Stimulated activated naive CD8-positive, alpha-beta T cell treated with anti-CD3 and anti-CD28 coated beads, Interleukin-15, Interleukin-2, amounts not matched to agents 100 ng/mL and 50 ng/mL, for 24 hours (primary cell): Measurements from ENCODE around the gene FLVCR1.
"Not testable (repeated sequence)": the region's sequence is repeated elsewhere in the genome, so short reads cannot be mapped to it uniquely, and the experiment has no call there.

Source experiments
- H3K27ac Mint-ChIP-seq: one replicate; pipeline ENCODE4 v1.8.0; 2021; ENCODE audit warnings: mild to moderate bottlenecking, mixed read lengths
- H3K27me3 Mint-ChIP-seq: one replicate; pipeline ENCODE4 v1.8.0; 2021; ENCODE audit warnings: mixed read lengths
- H3K36me3 Mint-ChIP-seq: one replicate; pipeline ENCODE4 v1.8.0; 2021; ENCODE audit warnings: low read depth, mixed read lengths
- H3K4me1 Mint-ChIP-seq: one replicate; pipeline ENCODE4 v1.8.0; 2021; ENCODE audit warnings: low read depth, mixed read lengths
- H3K4me3 Mint-ChIP-seq: one replicate; pipeline ENCODE4 v1.8.0; 2021; ENCODE audit warnings: mild to moderate bottlenecking, mixed read lengths
- H3K9me3 Mint-ChIP-seq: one replicate; pipeline ENCODE4 v1.8.0; 2021; ENCODE audit warnings: mixed read lengths

The FLVCR1 gene

GRCh38 chr1:212847549-212847948, 10.5 kb upstream of the FLVCR1 start, which contains the start of gene SPATA45:
SPATA45 (minus strand) TSS chr1:212847649; CDS start chr1:212836149, 11,500 bp downstream.
- H3K4me1 Mint-ChIP-seq = no peaks in the 10 kb centered on the region
- H3K4me3 Mint-ChIP-seq = no peak within 1 kb of the TSS
- H3K36me3 Mint-ChIP-seq = peaks cover 7% of the 10 kb centered on the region
- H3K27me3 Mint-ChIP-seq = no peaks in the 10 kb centered on the region
- no peak within 1 kb of the TSS for H3K27ac Mint-ChIP-seq
- H3K9me3 Mint-ChIP-seq = no peaks in the 10 kb centered on the region

- no peak overlapping the region for H3K27ac Mint-ChIP-seq
- no peaks in the 10 kb centered on the region for H3K27me3 Mint-ChIP-seq
- no peaks in the 10 kb centered on the region for H3K9me3 Mint-ChIP-seq
- H3K4me1 Mint-ChIP-seq = peaks cover 16% of the 10 kb centered on the region
- no peak overlapping the region for H3K4me3 Mint-ChIP-seq
- peaks cover 19% of the 10 kb centered on the region for H3K36me3 Mint-ChIP-seq
These were observed 5.9 kb upstream of the FLVCR1 start for GRCh38 chr1:212852105-212852688.

- H3K36me3 Mint-ChIP-seq = peaks cover 19% of the 10 kb centered on the region
- no peaks in the 10 kb centered on the region for H3K9me3 Mint-ChIP-seq
- H3K27me3 Mint-ChIP-seq = no peaks in the 10 kb centered on the region
- peaks cover 21% of the 10 kb centered on the region for H3K4me1 Mint-ChIP-seq
- H3K4me3 Mint-ChIP-seq = no peak overlapping the region
- H3K27ac Mint-ChIP-seq = no peak overlapping the region
These were observed 4.4 kb upstream of the FLVCR1 start for GRCh38 chr1:212853658-212854057.

GRCh38 chr1:212856755-212857154, 1.3 kb upstream of the FLVCR1 start:
- peaks cover 23% of the 10 kb centered on the region for H3K36me3 Mint-ChIP-seq
- H3K9me3 Mint-ChIP-seq = no peaks in the 10 kb centered on the region
- no peak overlapping the region for H3K27ac Mint-ChIP-seq
- H3K27me3 Mint-ChIP-seq = no peaks in the 10 kb centered on the region
- H3K4me3 Mint-ChIP-seq = no peak overlapping the region
- peaks cover 27% of the 10 kb centered on the region for H3K4me1 Mint-ChIP-seq

GRCh38 chr1:212858461-212859265, 588 bp downstream of the FLVCR1 start:
- Mint-ChIP-seq H3K36me3 (peaks cover 16% of the 10 kb centered on the region), H3K4me1 (peaks cover 33% of the 10 kb centered on the region), H3K9me3 (no peaks in the 10 kb centered on the region), H3K4me3 (no peak overlapping the region), H3K27ac (peak overlapping the region; percentile 98), H3K27me3 (no peaks in the 10 kb centered on the region)

GRCh38 chr1:212860713-212861581, 2.9 kb downstream of the FLVCR1 start:
- peaks cover 24% of the 10 kb centered on the region for H3K36me3 Mint-ChIP-seq
- H3K27me3 Mint-ChIP-seq = no peaks in the 10 kb centered on the region
- no peaks in the 10 kb centered on the region for H3K9me3 Mint-ChIP-seq
- H3K4me3 Mint-ChIP-seq = no peak overlapping the region
- H3K4me1 Mint-ChIP-seq = peaks cover 28% of the 10 kb centered on the region
- no peak overlapping the region for H3K27ac Mint-ChIP-seq

- peaks cover 34% of the 10 kb centered on the region for H3K36me3 Mint-ChIP-seq
- H3K4me3 Mint-ChIP-seq = no peak overlapping the region
- peaks cover 17% of the 10 kb centered on the region for H3K4me1 Mint-ChIP-seq
- no peak overlapping the region for H3K27ac Mint-ChIP-seq
- H3K27me3 Mint-ChIP-seq = no peaks in the 10 kb centered on the region
- no peaks in the 10 kb centered on the region for H3K9me3 Mint-ChIP-seq
These were observed 4.1 kb downstream of the FLVCR1 start for GRCh38 chr1:212862111-212862690.

GRCh38 chr1:212863345-212863744, 5.3 kb downstream of the FLVCR1 start:
- Mint-ChIP-seq H3K36me3 (peaks cover 35% of the 10 kb centered on the region), H3K4me1 (peaks cover 12% of the 10 kb centered on the region)
- H3K27ac Mint-ChIP-seq, H3K27me3 Mint-ChIP-seq, H3K4me3 Mint-ChIP-seq, H3K9me3 Mint-ChIP-seq: not testable (repeated sequence)

- H3K27ac Mint-ChIP-seq = no peak overlapping the region
- H3K36me3 Mint-ChIP-seq = peaks cover 31% of the 10 kb centered on the region
- H3K4me3 Mint-ChIP-seq = no peak overlapping the region
- no peaks in the 10 kb centered on the region for H3K9me3 Mint-ChIP-seq
- peaks cover 8% of the 10 kb centered on the region for H3K4me1 Mint-ChIP-seq
- H3K27me3 Mint-ChIP-seq = no peaks in the 10 kb centered on the region
These were observed 6.1 kb downstream of the FLVCR1 start for GRCh38 chr1:212864201-212864600.

- Mint-ChIP-seq H3K4me3 (no peak overlapping the region), H3K9me3 (no peaks in the 10 kb centered on the region), H3K36me3 (peaks cover 42% of the 10 kb centered on the region), H3K27me3 (no peaks in the 10 kb centered on the region), H3K27ac (no peak overlapping the region), H3K4me1 (peaks cover 6% of the 10 kb centered on the region)
These were observed 9.1 kb downstream of the FLVCR1 start for GRCh38 chr1:212867192-212867591.

GRCh38 chr1:212871976-212872375, 13.9 kb downstream of the FLVCR1 start:
- Mint-ChIP-seq H3K27ac (no peak overlapping the region), H3K9me3 (no peaks in the 10 kb centered on the region), H3K27me3 (no peaks in the 10 kb centered on the region), H3K4me3 (no peak overlapping the region), H3K36me3 (peaks cover 53% of the 10 kb centered on the region), H3K4me1 (no peaks in the 10 kb centered on the region)

- H3K9me3 Mint-ChIP-seq = no peaks in the 10 kb centered on the region
- peaks cover 59% of the 10 kb centered on the region for H3K36me3 Mint-ChIP-seq
- H3K27ac Mint-ChIP-seq = no peak overlapping the region
- no peaks in the 10 kb centered on the region for H3K27me3 Mint-ChIP-seq
- H3K4me1 Mint-ChIP-seq = no peaks in the 10 kb centered on the region
- no peak overlapping the region for H3K4me3 Mint-ChIP-seq
These were observed 15.4 kb downstream of the FLVCR1 start for GRCh38 chr1:212873518-212873917.

GRCh38 chr1:212878418-212878817, 20.3 kb downstream of the FLVCR1 start:
- H3K27me3 Mint-ChIP-seq = no peaks in the 10 kb centered on the region
- no peak overlapping the region for H3K27ac Mint-ChIP-seq
- peaks cover 56% of the 10 kb centered on the region for H3K36me3 Mint-ChIP-seq
- H3K9me3 Mint-ChIP-seq = no peaks in the 10 kb centered on the region
- H3K4me3 Mint-ChIP-seq = no peak overlapping the region
- H3K4me1 Mint-ChIP-seq = no peaks in the 10 kb centered on the region

- Mint-ChIP-seq H3K4me1 (no peaks in the 10 kb centered on the region), H3K27ac (no peak overlapping the region)
These were observed 22.0 kb downstream of the FLVCR1 start for GRCh38 chr1:212879947-212880690.

More at GRCh38 chr1:212879947-212880690, 22.0 kb downstream of the FLVCR1 start:
- Mint-ChIP-seq H3K4me3 (no peak overlapping the region), H3K27me3 (no peaks in the 10 kb centered on the region), H3K9me3 (no peaks in the 10 kb centered on the region), H3K36me3 (peaks cover 48% of the 10 kb centered on the region)
